Gastroesophageal sphincter (tissue), 3 donors: ENCODE data around the gene CAMK2N1.

ENCODE experiments used
- CTCF ChIP-seq, 4 experiments: fragments of 200-600 bp in 2 of 4; fragments of 450-650 bp in 2 of 4; sonication (generic) in 1 of 4; IDR thresholded peaks; one replicate each; pipeline ENCODE4 v1.5.1; 2017 to 2019; ENCODE audit warnings: antibody characterized with exemption in 4 of 4, mild to moderate bottlenecking in 2 of 4, moderate library complexity in 2 of 4
- EP300 ChIP-seq: sonication (generic); formaldehyde crosslinking; IDR thresholded peaks from one replicate; pipeline ENCODE4 v1.6.1; 2017; ENCODE audit warnings: antibody characterized with exemption, mild to moderate bottlenecking
- POLR2AphosphoS5 ChIP-seq: sonication (generic); formaldehyde crosslinking; IDR thresholded peaks from one replicate; pipeline ENCODE4 v1.6.1; 2017; ENCODE audit warnings: antibody characterized with exemption

- TF ChIP-seq CTCF (IDR thresholded peaks at IDR 0.05) (no peak), EP300 (no peak), POLR2AphosphoS5 (no peak)
Observed at GRCh38 chr1:20491866-20492265, 5.9 kb upstream of the CAMK2N1 start.
